Esophagus muscularis mucosa (tissue), 4 donors: ENCODE results near the gene SLC29A4. TPM values are rescaled to one million over a fixed set of nuclear protein-coding genes. Genes with fewer than 3 reads are reported as not detected.

Experiments
- DNase-seq: peaks from one replicate; pipeline ENCODE4 v3.0.0-alpha.2; 2017; ENCODE audit errors: extremely low spot score
- H3K27ac ChIP-seq, 4 donors: fragments of 200-600 bp; sonication (generic); replicated peaks in 1 of 4; 1 replicate in 3 of 4; 2 replicates in 1 of 4; pipeline ENCODE4 v1.5.1; 2016 to 2019; ENCODE audit warnings: mild to moderate bottlenecking in 1 of 4
- H3K27me3 ChIP-seq, 4 donors: fragments of 200-600 bp; sonication (generic); one replicate each; pipeline versions ENCODE4 v1.5.1 to v1.6.0; 2016 to 2019
- H3K36me3 ChIP-seq, 4 donors: fragments of 200-600 bp; sonication (generic); one replicate each; pipeline ENCODE4 v1.5.1; 2016 to 2019
- H3K4me1 ChIP-seq, 4 donors: fragments of 200-600 bp; sonication (generic); one replicate each; pipeline ENCODE4 v1.5.1; 2016 to 2019
- H3K4me3 ChIP-seq, 4 donors: fragments of 200-600 bp; sonication (generic); 1 replicate in 2 of 4; 2 replicates in 2 of 4; pipeline ENCODE4 v1.5.1; 2016 to 2019; ENCODE audit warnings: mild to moderate bottlenecking in 4 of 4, moderate library complexity in 1 of 4
- H3K9me3 ChIP-seq, 4 donors: fragments of 200-600 bp; sonication (generic); 1 replicate in 3 of 4; 2 replicates in 1 of 4; pipeline ENCODE4 v1.5.1; 2016 to 2019
- CTCF ChIP-seq, 3 experiments: fragments of 200-600 bp in 2 of 3; fragments of 450-650 bp in 1 of 3; sonication (generic) in 2 of 3; IDR thresholded peaks; one replicate each; pipeline ENCODE4 v1.5.1; 2017 to 2019; ENCODE audit warnings: antibody characterized with exemption in 3 of 3, mild to moderate bottlenecking in 2 of 3, moderate library complexity in 1 of 3
- EP300 ChIP-seq: sonication (generic); formaldehyde crosslinking; IDR thresholded peaks from one replicate; pipeline ENCODE4 v1.6.1; 2017; ENCODE audit warnings: antibody characterized with exemption
- POLR2A ChIP-seq: fragments of 450-650 bp; IDR thresholded peaks from one replicate; pipeline ENCODE4 v1.6.1; 2017; ENCODE audit warnings: antibody characterized with exemption, moderate library complexity, mild to moderate bottlenecking, low read depth
- POLR2AphosphoS5 ChIP-seq, 2 donors: sonication (generic); formaldehyde crosslinking; IDR thresholded peaks; one replicate each; pipeline ENCODE4 v1.6.1; 2017; ENCODE audit warnings: antibody characterized with exemption in 2 of 2
- WGBS: methylation state at CpG from one replicate; pipeline ENCODE4 v1.1.5; 2018; 5-methylcytosine and 5-hydroxymethylcytosine counted together
- intact Hi-C: fragments of 100-400 bp; cut with DNase I; formaldehyde crosslinking; loops from one replicate; pipeline ENCODE4 v1.15.1; 2023
- total RNA-seq, 4 donors: library from RNA; depleted of rRNA; stranded (reverse); fragments of >200 nt; gene quantifications; one replicate each; pipeline versions ENCODE4 v1.1.0 to v1.2.1, GENCODE V29; 2016

Gene SLC29A4
- total RNA-seq, 4 donors from 2014 or later = 2.5 to 6.3 (median 4.1) TPM

DNA sequence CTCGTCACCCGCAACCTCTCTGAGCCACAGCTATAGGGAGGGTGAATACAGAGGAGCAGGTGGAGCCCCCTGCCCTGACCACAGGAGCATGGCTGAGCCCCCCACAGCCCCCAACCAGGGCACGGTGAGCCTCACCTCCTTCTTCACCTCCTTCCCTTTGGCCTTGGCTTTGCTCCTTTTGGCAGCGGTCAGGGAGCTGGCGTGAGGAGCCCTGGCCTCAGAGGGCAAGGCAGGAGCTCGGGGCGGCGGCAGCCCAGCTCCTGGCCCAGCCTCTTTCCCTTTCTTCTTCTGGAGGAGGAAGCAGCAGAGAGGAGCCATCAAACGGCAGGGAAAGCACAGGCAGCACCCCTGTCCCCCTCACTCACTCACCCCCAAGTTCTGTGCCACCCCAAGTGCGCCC lies 42.2 kb downstream of the SLC29A4 start:
- peaks cover 0 to 11% (median 9%) of the 10 kb centered on the region in 4 donors for H3K4me1 ChIP-seq
- 93% methylated on average over 10 of the region's 10 CpGs for WGBS
- H3K4me3 ChIP-seq = no peak overlapping the region
- no peak overlapping the region for H3K27ac ChIP-seq
- TF ChIP-seq CTCF (IDR thresholded peaks at IDR 0.05) (no peak), POLR2AphosphoS5 (IDR thresholded peaks at IDR 0.05) (no peak), POLR2A (no peak), EP300 (no peak)
- DNase-seq = no peak
- intact Hi-C loops = no loop called here
- H3K9me3 ChIP-seq = no peaks in the 10 kb centered on the region
- H3K27me3 ChIP-seq = no peaks in the 10 kb centered on the region
- H3K36me3 ChIP-seq = peaks cover 63 to 100% (median 89%) of the 10 kb centered on the region in 4 donors

GRCh38 chr7:5330288-5330687 lies 47.5 kb downstream of the SLC29A4 start:
- H3K27ac ChIP-seq = no peak overlapping the region
- DNase-seq = no peak
- peaks cover 37 to 97% (median 85%) of the 10 kb centered on the region in 4 donors for H3K36me3 ChIP-seq
- H3K27me3 ChIP-seq = no peaks in the 10 kb centered on the region
- no peaks in the 10 kb centered on the region for H3K9me3 ChIP-seq
- H3K4me3 ChIP-seq = no peak overlapping the region
- WGBS = 100% methylated on average over 3 of the region's 3 CpGs
- TF ChIP-seq EP300 = no peak
- H3K4me1 ChIP-seq = peaks cover 0 to 29% (median 17%) of the 10 kb centered on the region in 4 donors
- intact Hi-C loops = no loop called here

- intact Hi-C loops = no loop called here
- Histone ChIP-seq H3K27me3 (no peaks in the 10 kb centered on the region), H3K36me3 (peaks cover 45 to 97% (median 87%) of the 10 kb centered on the region in 4 donors), H3K9me3 (peaks cover 0 to 11% (median 3%) of the 10 kb centered on the region in 4 donors), H3K4me3 (no peak overlapping the region), H3K4me1 (peaks cover 0 to 28% (median 14%) of the 10 kb centered on the region in 4 donors), H3K27ac (no peak overlapping the region)
- 83% methylated on average over 19 of the region's 43 CpGs for WGBS
- TF ChIP-seq EP300 (no peak), POLR2AphosphoS5 (IDR thresholded peaks at IDR 0.05) (no peak), CTCF (IDR thresholded peaks at IDR 0.05) (no peak), POLR2A (no peak)
- no peak for DNase-seq
These were observed 49.8 kb downstream of the SLC29A4 start for GRCh38 chr7:5332579-5332978.

DNA sequence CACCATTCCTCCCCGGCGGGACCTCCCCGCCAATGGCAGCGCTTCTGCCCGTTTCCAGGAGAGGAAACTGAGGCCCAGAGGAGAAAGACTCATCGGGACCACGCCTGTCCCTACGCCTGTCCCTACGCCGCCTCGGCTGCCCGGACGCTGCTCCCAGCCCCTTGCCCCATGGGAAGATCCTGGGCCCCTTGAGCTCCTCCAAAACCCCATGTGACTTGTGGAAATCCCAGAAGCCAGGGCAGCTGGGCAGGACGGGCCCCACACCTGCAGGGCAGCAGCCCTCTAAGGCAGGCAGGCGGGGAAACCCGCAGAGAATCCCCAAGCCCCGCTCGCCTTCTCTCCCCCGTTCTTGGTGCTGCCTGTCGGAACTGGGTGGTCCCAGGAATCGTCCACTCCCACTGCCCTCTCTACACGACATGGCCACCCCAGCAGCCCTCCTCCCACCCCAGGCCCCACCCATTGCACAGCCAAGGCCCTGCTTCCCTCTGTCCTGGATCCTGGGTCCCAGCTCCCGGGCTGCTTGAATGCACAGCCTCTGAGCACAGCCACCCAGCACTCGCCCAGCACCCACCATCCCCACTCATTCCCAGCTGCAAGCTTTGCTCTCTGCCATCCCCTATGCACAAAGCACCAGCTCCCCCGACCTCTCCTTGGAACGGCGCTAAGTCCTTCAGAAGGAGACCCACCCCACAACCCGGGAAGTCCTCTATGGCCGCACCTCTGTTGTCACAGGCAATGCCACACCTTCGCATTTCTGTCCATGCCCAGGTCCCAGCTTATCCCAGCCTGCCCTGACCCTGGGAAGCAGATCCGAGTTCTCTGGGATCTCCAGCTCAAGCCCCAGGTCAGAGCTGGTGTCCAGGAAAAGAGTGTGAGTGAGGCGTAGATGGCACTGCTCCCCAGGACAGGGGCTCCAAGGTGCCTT lies 50.6 kb downstream of the SLC29A4 start:
- Histone ChIP-seq H3K27ac (no peak overlapping the region), H3K36me3 (peaks cover 46 to 96% (median 85%) of the 10 kb centered on the region in 4 donors), H3K4me3 (no peak overlapping the region), H3K9me3 (peaks cover 0 to 13% (median 4%) of the 10 kb centered on the region in 4 donors), H3K27me3 (no peaks in the 10 kb centered on the region), H3K4me1 (peaks cover 0 to 20% (median 8%) of the 10 kb centered on the region in 4 donors)
- TF ChIP-seq POLR2AphosphoS5 (IDR thresholded peaks at IDR 0.05) (no peak), EP300 (no peak), POLR2A (no peak), CTCF (IDR thresholded peaks at IDR 0.05) (no peak)
- intact Hi-C loops = no loop called here
- WGBS = 81% methylated on average over 29 of the region's 32 CpGs
- no peak for DNase-seq

- WGBS = 63% methylated on average over 7 of the region's 8 CpGs
- intact Hi-C loops = no loop called here
- TF ChIP-seq POLR2AphosphoS5 (IDR thresholded peaks at IDR 0.05) (no peak), POLR2A (no peak), EP300 (no peak), CTCF (IDR thresholded peaks at IDR 0.05) (no peak)
- Histone ChIP-seq H3K36me3 (peaks cover 36 to 96% (median 84%) of the 10 kb centered on the region in 4 donors), H3K9me3 (peaks cover 0 to 13% (median 4%) of the 10 kb centered on the region in 4 donors), H3K4me3 (no peak overlapping the region), H3K27me3 (no peaks in the 10 kb centered on the region), H3K27ac (peak overlapping the region in 1 of 4 donors; percentile 20), H3K4me1 (peaks cover 0 to 20% (median 8%) of the 10 kb centered on the region in 4 donors)
- no peak for DNase-seq
These were observed 51.9 kb downstream of the SLC29A4 start for GRCh38 chr7:5334671-5335070.
